SU-DHL-6 (cell line): Measurements from ENCODE around the gene CNKSR1.

Experiments used
- H2AFZ ChIP-seq: fragments of 200-600 bp; sonication (generic); 2 replicates; pipeline ENCODE4 v1.6.1; 2014; ENCODE audit warnings: low read depth, mild to moderate bottlenecking, moderate library complexity, mixed read lengths, antibody characterized with exemption, low read length; ENCODE audit not compliant: severe bottlenecking
- H3F3A ChIP-seq: fragments of 200-600 bp; shearing (Covaris generic); 2 replicates; pipeline ENCODE4 v1.6.0; 2016; ENCODE audit warnings: antibody characterized with exemption, mild to moderate bottlenecking; ENCODE audit not compliant: insufficient read depth
- H3K27ac ChIP-seq: fragments of 200-600 bp; sonication (generic); 2 replicates; pipeline ENCODE4 v1.5.1; 2016; ENCODE audit warnings: low read depth, mild to moderate bottlenecking, low read length, moderate library complexity, mixed read lengths
- H3K27me3 ChIP-seq: fragments of 200-600 bp; sonication (generic), shearing (Covaris generic); 2 replicates; pipeline ENCODE4 v1.6.0; 2014; ENCODE audit warnings: mild to moderate bottlenecking, low read length
- H3K36me3 ChIP-seq: fragments of 200-600 bp; sonication (generic); 2 replicates; pipeline ENCODE4 v1.6.1; 2014; ENCODE audit warnings: mild to moderate bottlenecking, low read length, mixed read lengths
- H3K4me2 ChIP-seq: fragments of 300-600, 200-600 bp; shearing (Covaris generic), sonication (generic); 2 replicates; pipeline ENCODE4 v1.6.0; 2014; ENCODE audit warnings: low read length, low read depth, mild to moderate bottlenecking; ENCODE audit not compliant: poor library complexity, severe bottlenecking
- H3K4me3 ChIP-seq: fragments of 200-600 bp; sonication (generic); 2 replicates; pipeline ENCODE4 v1.5.1; 2014; ENCODE audit warnings: antibody characterized with exemption, low read length, mild to moderate bottlenecking, mixed read lengths; ENCODE audit not compliant: insufficient read depth, poor library complexity, severe bottlenecking
- H3K79me2 ChIP-seq: fragments of 200-600 bp; sonication (generic); 2 replicates; pipeline ENCODE4 v1.6.1; 2014; ENCODE audit warnings: mild to moderate bottlenecking, low read length, moderate library complexity; ENCODE audit not compliant: insufficient read depth
- H3K9ac ChIP-seq: fragments of 200-600 bp; sonication (generic); 2 replicates; pipeline ENCODE4 v1.7.0; 2014; ENCODE audit warnings: mild to moderate bottlenecking, low read length
- H3K9me2 ChIP-seq: fragments of 200-600 bp; sonication (generic); replicated peaks from 2 replicates; pipeline ENCODE4 v1.6.1; 2014; ENCODE audit warnings: low read length; ENCODE audit not compliant: insufficient read depth
- H3K9me3 ChIP-seq: fragments of 200-600 bp; sonication (generic); 2 replicates; pipeline ENCODE4 v1.6.1; 2014; ENCODE audit warnings: low read length, mixed read lengths; ENCODE audit not compliant: insufficient read depth
- H4K20me1 ChIP-seq: fragments of 200-600 bp; sonication (generic); 2 replicates; pipeline ENCODE4 v1.6.1; 2014; ENCODE audit warnings: low read depth, mild to moderate bottlenecking, antibody characterized with exemption, low read length, moderate library complexity, mixed read lengths
- EZH2phosphoT487 ChIP-seq: fragments of 200-600 bp; sonication (generic), shearing (Covaris generic); conservative IDR thresholded peaks from 2 replicates; pipeline ENCODE4 v1.6.1; 2018; ENCODE audit warnings: mild to moderate bottlenecking, antibody characterized with exemption, low read length, moderate library complexity, mixed read lengths
- TF ChIP-seq, protein P1 (sequence below): fragments of 200-600 bp; sonication (generic); IDR thresholded peaks from one replicate; pipeline ENCODE4 v1.5.1; 2017; ENCODE audit warnings: antibody characterized with exemption, mild to moderate bottlenecking, low read length, moderate library complexity; ENCODE audit not compliant: insufficient read depth, poor library complexity, severe bottlenecking

The CNKSR1 gene

DNA sequence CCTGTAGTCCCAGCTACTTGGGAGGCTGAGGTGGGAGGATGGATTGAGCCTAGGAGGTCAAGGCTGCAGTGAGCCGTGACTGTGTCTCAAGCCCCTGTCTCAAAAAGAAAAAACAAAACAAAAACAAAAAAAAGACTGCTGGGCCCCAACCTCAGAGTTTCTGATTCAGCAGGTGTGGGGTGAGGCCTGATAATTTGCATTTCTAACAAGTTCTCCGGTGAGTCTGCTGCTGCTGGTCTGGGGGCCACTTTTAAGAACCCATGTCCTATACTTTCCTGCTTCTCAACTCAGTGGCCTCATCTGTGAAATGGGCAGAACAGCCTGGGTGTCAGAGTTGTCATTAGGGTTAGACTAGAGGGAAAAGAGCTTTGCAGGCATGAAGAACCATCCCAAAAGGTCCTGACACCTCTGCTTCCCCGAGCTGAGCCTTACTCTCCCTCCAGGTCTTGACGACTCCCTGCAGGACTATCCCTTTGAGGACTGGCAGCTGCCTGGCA lies 2.8 kb downstream of the CNKSR1 start:
- H3K4me2 ChIP-seq = no peak overlapping the region
- H3K9me2 ChIP-seq = no peaks in the 10 kb centered on the region
- H3K27me3 ChIP-seq = no peaks in the 10 kb centered on the region
- H3K9ac ChIP-seq = no peak overlapping the region
- no peaks in the 10 kb centered on the region for H4K20me1 ChIP-seq
- H2AFZ ChIP-seq = no peak overlapping the region
- no peaks in the 10 kb centered on the region for H3F3A ChIP-seq
- no peak for TF ChIP-seq EZH2phosphoT487
- TF ChIP-seq, protein P1, sequence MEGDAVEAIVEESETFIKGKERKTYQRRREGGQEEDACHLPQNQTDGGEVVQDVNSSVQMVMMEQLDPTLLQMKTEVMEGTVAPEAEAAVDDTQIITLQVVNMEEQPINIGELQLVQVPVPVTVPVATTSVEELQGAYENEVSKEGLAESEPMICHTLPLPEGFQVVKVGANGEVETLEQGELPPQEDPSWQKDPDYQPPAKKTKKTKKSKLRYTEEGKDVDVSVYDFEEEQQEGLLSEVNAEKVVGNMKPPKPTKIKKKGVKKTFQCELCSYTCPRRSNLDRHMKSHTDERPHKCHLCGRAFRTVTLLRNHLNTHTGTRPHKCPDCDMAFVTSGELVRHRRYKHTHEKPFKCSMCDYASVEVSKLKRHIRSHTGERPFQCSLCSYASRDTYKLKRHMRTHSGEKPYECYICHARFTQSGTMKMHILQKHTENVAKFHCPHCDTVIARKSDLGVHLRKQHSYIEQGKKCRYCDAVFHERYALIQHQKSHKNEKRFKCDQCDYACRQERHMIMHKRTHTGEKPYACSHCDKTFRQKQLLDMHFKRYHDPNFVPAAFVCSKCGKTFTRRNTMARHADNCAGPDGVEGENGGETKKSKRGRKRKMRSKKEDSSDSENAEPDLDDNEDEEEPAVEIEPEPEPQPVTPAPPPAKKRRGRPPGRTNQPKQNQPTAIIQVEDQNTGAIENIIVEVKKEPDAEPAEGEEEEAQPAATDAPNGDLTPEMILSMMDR = no peak
- no peaks in the 10 kb centered on the region for H3K36me3 ChIP-seq
- no peaks in the 10 kb centered on the region for H3K79me2 ChIP-seq
- no peak overlapping the region for H3K27ac ChIP-seq
- H3K4me3 ChIP-seq = no peak overlapping the region
- no peaks in the 10 kb centered on the region for H3K9me3 ChIP-seq

DNA sequence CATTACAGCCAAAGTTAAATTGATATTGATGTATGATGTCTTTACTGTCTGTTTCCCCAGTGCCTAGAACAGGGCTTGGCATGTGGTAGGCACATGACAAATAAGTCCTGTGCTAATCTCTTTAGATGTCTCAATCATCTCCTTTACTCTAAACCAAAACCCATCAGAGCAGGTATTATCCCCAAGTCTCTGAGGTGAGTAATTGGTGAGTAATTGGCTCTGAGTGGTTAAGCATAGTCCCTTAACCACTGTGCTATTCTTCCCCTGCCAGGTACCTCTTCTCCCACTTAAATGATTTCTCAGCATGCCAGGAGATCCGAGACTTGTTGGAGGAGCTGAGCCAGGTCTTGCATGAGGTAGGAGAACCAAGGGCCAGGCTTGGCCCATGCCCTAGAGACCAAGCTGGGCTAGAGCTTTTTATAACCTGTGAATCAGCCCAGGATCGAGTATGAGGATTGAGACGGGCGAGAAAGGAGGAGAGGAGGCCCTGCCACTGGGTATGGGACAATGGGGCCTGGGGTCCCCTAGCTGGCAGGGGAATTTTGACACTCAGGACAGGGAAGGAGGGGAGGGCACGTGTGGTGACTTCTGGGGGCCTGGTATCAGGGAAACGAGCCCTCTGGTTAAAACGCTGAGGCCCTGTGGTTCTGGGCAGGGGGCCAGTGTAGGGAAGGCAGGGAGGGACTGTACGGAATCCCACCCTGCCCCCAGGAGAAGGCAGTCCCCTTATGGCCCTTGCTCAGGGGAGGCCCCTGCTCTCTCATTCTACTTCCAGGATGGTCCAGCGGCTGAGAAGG lies 4.5 kb downstream of the CNKSR1 start:
- H3K79me2 ChIP-seq = no peaks in the 10 kb centered on the region
- no peak overlapping the region for H3K27ac ChIP-seq
- H3K4me3 ChIP-seq = no peak overlapping the region
- H3K9me2 ChIP-seq = no peaks in the 10 kb centered on the region
- no peak overlapping the region for H3K4me2 ChIP-seq
- H4K20me1 ChIP-seq = no peaks in the 10 kb centered on the region
- TF ChIP-seq, protein P1 = no peak
- TF ChIP-seq EZH2phosphoT487 = no peak
- H3K27me3 ChIP-seq = no peaks in the 10 kb centered on the region
- H2AFZ ChIP-seq = no peak overlapping the region
- no peak overlapping the region for H3K9ac ChIP-seq
- no peaks in the 10 kb centered on the region for H3K9me3 ChIP-seq
- no peaks in the 10 kb centered on the region for H3F3A ChIP-seq
- H3K36me3 ChIP-seq = no peaks in the 10 kb centered on the region

- TF ChIP-seq, protein P1 = no peak
- TF ChIP-seq EZH2phosphoT487 = no peak
- H3F3A ChIP-seq = no peaks in the 10 kb centered on the region
- H3K79me2 ChIP-seq = no peaks in the 10 kb centered on the region
- no peaks in the 10 kb centered on the region for H3K36me3 ChIP-seq
- no peaks in the 10 kb centered on the region for H4K20me1 ChIP-seq
- no peaks in the 10 kb centered on the region for H3K9me2 ChIP-seq
- H3K27me3 ChIP-seq = no peaks in the 10 kb centered on the region
- no peak overlapping the region for H3K4me2 ChIP-seq
- no peak overlapping the region for H3K27ac ChIP-seq
- H3K9me3 ChIP-seq = no peaks in the 10 kb centered on the region
- no peak overlapping the region for H2AFZ ChIP-seq
- H3K4me3 ChIP-seq = no peak overlapping the region
- no peak overlapping the region for H3K9ac ChIP-seq
These were observed 5.0 kb downstream of the CNKSR1 start for GRCh38 chr1:26182383-26182696.
